K562 (cell line): Measurements from ENCODE around the gene PRDM1. TPM values are rescaled to one million over a fixed set of nuclear protein-coding genes. Genes with fewer than 3 reads are reported as not detected.

Experiments
- ATF2 ChIP-seq: sonication (generic); formaldehyde crosslinking; IDR thresholded peaks from 2 replicates; pipeline ENCODE4 v1.8.1; 2022; ENCODE audit warnings: missing genetic modification reagents
- CBX3 ChIP-seq, 2 experiments: IDR thresholded peaks; 1 replicate in 1 of 2; 2 replicates in 1 of 2; pipeline ENCODE4 v1.6.1; 2012; ENCODE audit warnings: inconsistent platforms in 2 of 2, low read length in 2 of 2, borderline replicate concordance in 1 of 2, control low read depth in 1 of 2
- CHD1 ChIP-seq: fragments of 200-600 bp; sonication (generic); IDR thresholded peaks from one replicate; pipeline ENCODE4 v1.6.1; 2012; ENCODE audit warnings: mild to moderate bottlenecking, moderate library complexity, low read length, inconsistent platforms
- E2F3 ChIP-seq: fragments of 250-450 bp; sonication (Bioruptor Pico); IDR thresholded peaks from 2 replicates; pipeline ENCODE4 v1.4.0; 2020; ENCODE audit warnings: mild to moderate bottlenecking
- ERF ChIP-seq: fragments of 450-650 bp; formaldehyde crosslinking; IDR thresholded peaks from 2 replicates; pipeline ENCODE4 v1.4.0; 2020; ENCODE audit warnings: mild to moderate bottlenecking, mixed read lengths
- FOXA3 ChIP-seq, 2 experiments: fragments of 450-650 bp in 1 of 2; sonication (generic) in 1 of 2; formaldehyde crosslinking; IDR thresholded peaks in 1 of 2; conservative IDR thresholded peaks in 1 of 2; 2 replicates each; pipeline versions ENCODE4 v1.4.0 to v1.8.0; 2020 to 2022; ENCODE audit warnings: mild to moderate bottlenecking in 2 of 2, missing genetic modification reagents in 1 of 2
- HIVEP1 ChIP-seq: fragments of 250-450 bp; sonication (Bioruptor Pico); IDR thresholded peaks from 2 replicates; pipeline ENCODE4 v1.4.0; 2020; ENCODE audit warnings: mild to moderate bottlenecking
- KAT8 ChIP-seq: fragments of 450-650 bp; IDR thresholded peaks from 2 replicates; pipeline ENCODE4 v1.6.1; 2016; ENCODE audit warnings: low read depth, mild to moderate bottlenecking
- LARP7 ChIP-seq: fragments of 450-650 bp; IDR thresholded peaks from 2 replicates; pipeline ENCODE4 v1.6.1; 2016
- MAX ChIP-seq: sonication (generic); formaldehyde crosslinking; IDR thresholded peaks from 2 replicates; pipeline ENCODE4 v1.9.0; 2022; ENCODE audit warnings: mild to moderate bottlenecking, missing genetic modification reagents
- MAZ ChIP-seq, 2 experiments: fragments of 450-650 bp in 1 of 2; sonication (generic) in 1 of 2; formaldehyde crosslinking; IDR thresholded peaks in 1 of 2; conservative IDR thresholded peaks in 1 of 2; 2 replicates each; pipeline versions ENCODE4 v1.4.0 to v1.5.0; 2020; ENCODE audit warnings: mild to moderate bottlenecking in 1 of 2, missing genetic modification reagents in 1 of 2
- MXI1 ChIP-seq: IDR thresholded peaks from 2 replicates; pipeline ENCODE4 v1.6.1; 2011; ENCODE audit warnings: low read depth, mild to moderate bottlenecking, improper control_type of control experiment, low read length
- MYBL2 ChIP-seq, 2 experiments: fragments of 450-650 bp in 1 of 2; sonication (generic) in 1 of 2; formaldehyde crosslinking in 1 of 2; IDR thresholded peaks; 2 replicates each; pipeline versions ENCODE4 v1.6.1 to v1.8.1; 2017 to 2022; ENCODE audit warnings: borderline replicate concordance in 1 of 2, inconsistent platforms in 1 of 2, low read depth in 1 of 2, mild to moderate bottlenecking in 1 of 2, missing genetic modification reagents in 1 of 2, moderate library complexity in 1 of 2
- PHF20 ChIP-seq: fragments of 450-650 bp; IDR thresholded peaks from 2 replicates; pipeline ENCODE4 v1.6.1; 2018; ENCODE audit not compliant: partially characterized antibody
- RAD21 ChIP-seq, 2 experiments: fragments of 250-450 bp in 1 of 2; fragments of 450-650 bp in 1 of 2; sonication (Bioruptor Pico) in 1 of 2; formaldehyde crosslinking in 1 of 2; IDR thresholded peaks in 1 of 2; conservative IDR thresholded peaks in 1 of 2; 2 replicates each; pipeline versions ENCODE4 v1.4.0 to v1.8.0; 2020 to 2022; ENCODE audit warnings: mild to moderate bottlenecking in 2 of 2, moderate library complexity in 1 of 2
- SREBF2 ChIP-seq: sonication (generic); formaldehyde crosslinking; IDR thresholded peaks from 2 replicates; pipeline ENCODE4 v1.4.0; 2020; ENCODE audit warnings: mild to moderate bottlenecking, missing genetic modification reagents
- TEAD1 ChIP-seq, 2 experiments: fragments of 450-650 bp in 1 of 2; sonication (generic) in 1 of 2; formaldehyde crosslinking; IDR thresholded peaks; 2 replicates each; pipeline versions ENCODE4 v1.4.0 to v1.8.0; 2020 to 2022; ENCODE audit warnings: mild to moderate bottlenecking in 2 of 2, missing genetic modification reagents in 1 of 2
- TFAM ChIP-seq: fragments of 250-450 bp; sonication (Bioruptor Pico); conservative IDR thresholded peaks from 2 replicates; pipeline ENCODE4 v1.5.0; 2021; ENCODE audit warnings: mild to moderate bottlenecking, moderate library complexity
- TSC22D4 ChIP-seq: fragments of 450-650 bp; IDR thresholded peaks from 2 replicates; pipeline ENCODE4 v1.6.1; 2016; ENCODE audit warnings: missing genetic modification characterization, missing biosample characterization, control low read depth
- UBTF ChIP-seq, 2 experiments: IDR thresholded peaks; 2 replicates each; pipeline ENCODE4 v1.6.1; 2012; ENCODE audit warnings: improper control_type of control experiment in 2 of 2, low read depth in 2 of 2, low read length in 2 of 2, borderline replicate concordance in 1 of 2
- ZNF146 ChIP-seq: IDR thresholded peaks from one replicate; pipeline ENCODE4 v1.6.1; 2018; ENCODE audit warnings: missing compliant biosample characterization; ENCODE audit not compliant: unreplicated experiment
- ZNF277 ChIP-seq: fragments of 250-450 bp; sonication (Bioruptor Pico); IDR thresholded peaks from 2 replicates; pipeline ENCODE4 v1.8.0; 2022; ENCODE audit warnings: inconsistent platforms, mild to moderate bottlenecking, moderate library complexity, borderline replicate concordance
- ZNF699 ChIP-seq: fragments of 250-450 bp; sonication (Bioruptor Pico); IDR thresholded peaks from 2 replicates; pipeline ENCODE4 v1.8.0; 2021; ENCODE audit warnings: mild to moderate bottlenecking, moderate library complexity; ENCODE audit not compliant: insufficient replicate concordance
- polyA plus RNA-seq, 8 experiments: library from polyadenylated mRNA; depleted of rRNA in 4 of 8; stranded (reverse) in 5 of 8; unstranded in 3 of 8; fragments of >200 nt; fragmentation: Nextera tagmentation in 2 of 8; fragmentation: Illumina TruSeq in 1 of 8; extraction: Ambion mirVana in 2 of 8; extraction: Trizol in 1 of 8; gene quantifications; 2 replicates each; pipeline versions ENCODE4 v1.2.1 to v1.2.3, GENCODE V29; 2011 to 2014; ENCODE audit warnings: inconsistent platforms in 1 of 8, missing spikeins in 1 of 8
- total RNA-seq, 7 experiments: library from RNA; depleted of rRNA in 6 of 7; stranded (reverse); fragments of >200 nt in 6 of 7; fragmentation: Illumina TruSeq in 2 of 7; extraction: Trizol in 2 of 7; gene quantifications; 2 replicates each; pipeline versions ENCODE4 v1.2.1 to v1.2.3, GENCODE V29; 2011 to 2021; ENCODE audit warnings: low replicate concordance in 1 of 7

PRDM1 gene
- total and polyA plus RNA-seq, 9 of the 15 experiments (the other 6 are each of a cell fraction or from before 2014, with no cell fraction given) = 0.09 to 0.89 (median 0.27) TPM

- no peak for TF ChIP-seq MYBL2 (IDR thresholded peaks at IDR 0.05; ENCODE audit: low read depth)
- TF ChIP-seq MYBL2 (CRISPR knock-in tag; IDR thresholded peaks at IDR 0.05; ENCODE audit: borderline replicate concordance) = no peak
- TF ChIP-seq E2F3 (CRISPR knock-in tag) = no peak
- TF ChIP-seq TFAM (CRISPR knock-in tag) = no peak
- no peak for TF ChIP-seq ERF (CRISPR knock-in tag)
- no peak for TF ChIP-seq CBX3 (IDR thresholded peaks at IDR 0.05; ENCODE audit: borderline replicate concordance in 1 of 2, low read length in 2 of 2)
- no peak for TF ChIP-seq HIVEP1
- TF ChIP-seq ATF2 = no peak
- TF ChIP-seq MAX (CRISPR knock-in tag) = no peak
- TF ChIP-seq CHD1 = no peak
- no peak for TF ChIP-seq ZNF146 (CRISPR knock-in tag)
- TF ChIP-seq MAZ (CRISPR knock-in tag; conservative IDR thresholded peaks at IDR 0.05 in 1 of 2, IDR thresholded peaks at IDR 0.05 in 1 of 2) = no peak
- no peak for TF ChIP-seq KAT8
- TF ChIP-seq PHF20 = no peak
- no peak for TF ChIP-seq ZNF699
- TF ChIP-seq TSC22D4 (tag) = no peak
- TF ChIP-seq TEAD1 (CRISPR knock-in tag; IDR thresholded peaks at IDR 0.05) = no peak
- no peak for TF ChIP-seq MXI1
- TF ChIP-seq RAD21 (CRISPR knock-in tag; conservative IDR thresholded peaks at IDR 0.05 in 1 of 2, IDR thresholded peaks at IDR 0.05 in 1 of 2) = peak; percentile 38 to 57
- no peak for TF ChIP-seq ZNF277 (CRISPR knock-in tag)
- TF ChIP-seq SREBF2 (CRISPR knock-in tag) = no peak
- TF ChIP-seq LARP7 = no peak
- no peak for TF ChIP-seq UBTF (IDR thresholded peaks at IDR 0.05; ENCODE audit: borderline replicate concordance in 1 of 2, low read depth in 2 of 2, low read length in 2 of 2)
- TF ChIP-seq FOXA3 (CRISPR knock-in tag; conservative IDR thresholded peaks at IDR 0.05 in 1 of 2, IDR thresholded peaks at IDR 0.05 in 1 of 2) = no peak
These were observed 69.2 kb downstream of the PRDM1 start (continued) for GRCh38 chr6:106155219-106155830.
